Cardiac fibroblast (primary cell): ENCODE data around the gene SCT.

Experiments used
- DNase-seq, 2 donors: peaks; one replicate each; pipeline versions ENCODE4 v3.0.0 to v3.0.0-alpha.2; 2010; ENCODE audit warnings: low read depth in 2 of 2
- H3K4me3 ChIP-seq, 2 donors: replicated peaks in 1 of 2; 1 replicate in 1 of 2; 2 replicates in 1 of 2; pipeline ENCODE4 v1.5.1; 2011; ENCODE audit warnings: low read depth in 2 of 2, low read length in 2 of 2, mild to moderate bottlenecking in 2 of 2, moderate library complexity in 1 of 2
- CTCF ChIP-seq: IDR thresholded peaks from one replicate; pipeline ENCODE4 v1.5.1; 2011; ENCODE audit warnings: low read depth, mild to moderate bottlenecking, low read length, inconsistent platforms

SCT gene

GRCh38 chr11:617912-618682 is 8.9 kb downstream of the SCT start:
- no peak for DNase-seq
- no peak overlapping the region for H3K4me3 ChIP-seq
- no peak for TF ChIP-seq CTCF

- no peak for TF ChIP-seq CTCF
- no peak for DNase-seq
- H3K4me3 ChIP-seq: no peak overlapping the region
Observed at GRCh38 chr11:617199-617911, 9.6 kb downstream of the SCT start.

- DNase-seq: no peak
- peak overlapping the region; percentile 24 to 60 for H3K4me3 ChIP-seq
- no peak for TF ChIP-seq CTCF
Observed at GRCh38 chr11:616320-617198, 10.4 kb downstream of the SCT start.

GRCh38 chr11:615504-616319 is 11.3 kb downstream of the SCT start, which contains the start of gene IRF7:
IRF7 (minus strand) TSS chr11:615950; CDS start chr11:615364, 586 bp downstream.
- peak within 1 kb of the TSS; percentile 60 to 73 for H3K4me3 ChIP-seq
- peak; percentile 93 to 94 for DNase-seq
- no peak for TF ChIP-seq CTCF

DNA sequence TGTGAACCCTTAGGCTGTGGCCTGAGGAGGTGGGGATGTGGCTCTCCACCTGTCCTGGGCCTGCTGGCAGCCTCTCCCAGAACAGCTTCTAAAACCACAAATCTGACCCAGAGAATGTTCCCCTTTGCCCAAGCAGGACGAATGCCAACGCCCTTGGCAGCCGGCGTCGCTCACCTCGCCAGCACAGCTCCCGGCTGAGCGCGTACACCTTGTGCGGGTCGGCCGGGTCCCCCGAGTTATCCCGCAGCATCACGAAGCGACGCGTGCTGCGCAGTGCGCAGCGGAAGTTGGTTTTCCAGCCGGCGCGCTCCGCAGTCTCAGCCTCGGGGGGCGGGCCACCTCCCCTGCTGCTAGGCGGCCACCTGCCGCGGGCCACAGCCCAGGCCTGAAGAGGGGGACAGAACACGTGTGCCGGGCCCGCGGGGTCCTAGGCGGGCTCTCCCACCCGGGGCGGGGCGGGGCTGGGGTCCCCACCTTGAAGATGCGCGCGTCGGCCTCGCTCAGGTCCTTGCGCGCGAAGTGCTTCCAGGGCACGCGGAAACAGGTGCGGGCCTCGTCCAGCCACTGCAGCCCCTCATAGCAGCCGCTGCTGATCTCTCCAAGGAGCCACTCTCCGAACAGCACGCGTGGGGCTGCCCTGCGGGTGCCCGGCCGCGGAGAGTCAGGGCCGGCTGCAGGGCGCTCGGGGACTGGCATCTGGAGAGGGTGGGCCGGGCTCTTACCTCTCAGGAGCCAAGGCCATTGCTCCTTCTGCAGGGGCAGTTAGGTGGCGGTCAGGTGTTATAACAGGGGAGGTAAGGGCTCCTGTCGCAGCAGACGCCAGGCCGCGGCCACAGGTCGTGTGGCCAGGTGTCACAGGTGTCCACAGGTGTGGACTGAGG is 12.1 kb downstream of the SCT start:
- TF ChIP-seq CTCF: no peak
- H3K4me3 ChIP-seq: peak overlapping the region; percentile 60 to 73
- no peak for DNase-seq
